ENCODE results near the gene NDP. TPM values are rescaled to one million over a fixed set of nuclear protein-coding genes. Genes with fewer than 3 reads are reported as not detected.

The NDP gene
- total RNA-seq (2022; extraction: Qiagen RNA extraction; ENCODE audit: low read depth) = not detected in 5 replicates

GRCh38 chrX:43973249-43974099 is at the start of gene NDP:
Gene NDP, minus strand, starts transcription at chrX:43973390. Its CDS starts 14,745 bp downstream, at chrX:43958645.

Other genes with a start within 250 kb of the NDP start
- 0.10 to 0.25 TPM (median 0.19 TPM) in 5 replicates for gene MAOB, start 90.9 kb downstream of the NDP start, total RNA-seq (2022; extraction: Qiagen RNA extraction; ENCODE audit: low read depth)

Measured in A549 treated with GW870086 at 1 μM for 4 hours (cell line).